ENCODE data around the gene PHF21A. TPM values are rescaled to one million over a fixed set of nuclear protein-coding genes. Genes with fewer than 3 reads are reported as not detected.

Gene PHF21A
- total RNA-seq = 3.4 and 6.1 TPM in 2 replicates

DNA sequence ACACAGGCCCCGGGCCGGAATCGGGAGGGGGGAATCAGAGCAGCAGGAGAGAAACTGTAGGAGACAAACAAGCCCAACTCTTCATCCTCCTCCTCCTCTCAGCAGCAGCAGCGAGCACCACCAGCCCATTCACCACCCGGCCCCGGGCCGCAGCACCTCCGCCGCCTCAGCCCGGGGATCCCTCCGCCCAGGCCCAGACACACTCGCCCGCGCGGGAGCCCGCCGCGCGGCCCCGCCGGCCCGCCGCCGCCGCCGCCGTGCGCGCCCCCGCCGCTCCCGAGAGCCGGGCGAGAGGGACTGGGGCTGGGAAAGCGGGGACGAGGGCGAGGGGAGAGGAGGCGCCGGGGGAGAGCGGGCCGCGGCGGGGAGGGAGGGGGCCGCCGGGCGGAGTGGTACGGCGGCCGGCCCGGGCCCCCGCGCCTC, at the start of gene PHF21A:
TSS of gene PHF21A (minus strand) at position 154 of the 423 bp plus-strand sequence. CDS start 37,235 bp downstream, outside the sequence.
- TF ChIP-seq, protein P1, sequence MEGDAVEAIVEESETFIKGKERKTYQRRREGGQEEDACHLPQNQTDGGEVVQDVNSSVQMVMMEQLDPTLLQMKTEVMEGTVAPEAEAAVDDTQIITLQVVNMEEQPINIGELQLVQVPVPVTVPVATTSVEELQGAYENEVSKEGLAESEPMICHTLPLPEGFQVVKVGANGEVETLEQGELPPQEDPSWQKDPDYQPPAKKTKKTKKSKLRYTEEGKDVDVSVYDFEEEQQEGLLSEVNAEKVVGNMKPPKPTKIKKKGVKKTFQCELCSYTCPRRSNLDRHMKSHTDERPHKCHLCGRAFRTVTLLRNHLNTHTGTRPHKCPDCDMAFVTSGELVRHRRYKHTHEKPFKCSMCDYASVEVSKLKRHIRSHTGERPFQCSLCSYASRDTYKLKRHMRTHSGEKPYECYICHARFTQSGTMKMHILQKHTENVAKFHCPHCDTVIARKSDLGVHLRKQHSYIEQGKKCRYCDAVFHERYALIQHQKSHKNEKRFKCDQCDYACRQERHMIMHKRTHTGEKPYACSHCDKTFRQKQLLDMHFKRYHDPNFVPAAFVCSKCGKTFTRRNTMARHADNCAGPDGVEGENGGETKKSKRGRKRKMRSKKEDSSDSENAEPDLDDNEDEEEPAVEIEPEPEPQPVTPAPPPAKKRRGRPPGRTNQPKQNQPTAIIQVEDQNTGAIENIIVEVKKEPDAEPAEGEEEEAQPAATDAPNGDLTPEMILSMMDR (IDR thresholded peaks at IDR 0.05; ENCODE audit: insufficient read depth, low read length, severe bottlenecking) = no peak
- Histone ChIP-seq H3K36me3 (ENCODE audit: control insufficient read depth, insufficient read depth, low read length) (no peaks in the 10 kb centered on the region), H3K27me3 (ENCODE audit: control insufficient read depth, insufficient read depth, low read length) (no peaks in the 10 kb centered on the region), H3K4me3 (ENCODE audit: low read depth, low read length) (peak within 1 kb of the TSS; percentile 70)
- DNase-seq (ENCODE audit: low read depth) (peak; percentile 63), FAIRE-seq (no peak)

DNA sequence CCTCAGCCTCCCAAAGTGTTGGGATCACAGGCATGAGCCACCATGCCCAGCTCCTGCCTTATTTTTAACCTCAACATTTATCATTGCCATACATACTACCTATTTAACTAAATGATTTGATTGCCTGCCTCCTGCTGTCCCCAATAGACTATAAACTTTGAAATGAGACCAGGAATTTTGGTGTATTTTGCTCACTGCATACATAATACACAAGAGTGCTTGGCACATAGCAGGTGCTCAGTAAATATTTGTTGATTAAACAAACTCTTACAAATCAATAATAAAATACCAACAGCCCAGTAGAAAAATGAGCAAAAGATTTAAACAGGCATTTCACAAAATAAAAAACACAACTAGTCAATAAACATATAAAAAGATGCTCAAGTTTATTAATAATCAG, 49.5 kb upstream of the PHF21A start:
- Histone ChIP-seq H3K4me3 (ENCODE audit: low read depth, low read length) (no peak overlapping the region), H3K36me3 (ENCODE audit: control insufficient read depth, insufficient read depth, low read length) (no peaks in the 10 kb centered on the region), H3K27me3 (ENCODE audit: control insufficient read depth, insufficient read depth, low read length) (peaks cover 5% of the 10 kb centered on the region)
- TF ChIP-seq, protein P1 (IDR thresholded peaks at IDR 0.05; ENCODE audit: insufficient read depth, low read length, severe bottlenecking) = no peak
- DNase-seq (ENCODE audit: low read depth) (no peak), FAIRE-seq (no peak)

DNA sequence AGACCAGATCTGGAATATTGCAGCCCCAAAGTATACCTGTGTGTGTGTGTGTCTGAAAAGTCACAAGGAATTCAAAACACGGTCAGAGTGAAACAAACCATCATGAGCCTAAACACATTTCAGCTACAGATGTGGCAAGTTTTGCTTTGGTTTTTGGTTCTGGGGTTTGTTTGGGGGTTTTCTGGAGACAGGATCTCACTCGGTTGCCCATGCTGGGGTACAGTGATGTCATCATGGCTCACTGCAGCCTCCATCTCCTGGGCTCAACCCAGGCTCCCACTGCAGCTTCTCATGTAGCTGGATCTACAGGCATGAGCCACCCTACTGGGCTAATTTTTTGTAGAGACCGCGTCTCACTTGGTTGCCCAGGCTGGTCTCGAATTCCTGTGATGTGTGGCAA, 41.4 kb upstream of the PHF21A start:
- no peak for DNase-seq (ENCODE audit: low read depth)
- no peaks in the 10 kb centered on the region for H3K36me3 ChIP-seq (ENCODE audit: control insufficient read depth, insufficient read depth, low read length)
- peaks cover 21% of the 10 kb centered on the region for H3K27me3 ChIP-seq (ENCODE audit: control insufficient read depth, insufficient read depth, low read length)
- TF ChIP-seq, protein P1 (IDR thresholded peaks at IDR 0.05; ENCODE audit: insufficient read depth, low read length, severe bottlenecking) = no peak
- no peak for FAIRE-seq
- no peak overlapping the region for H3K4me3 ChIP-seq (ENCODE audit: low read depth, low read length)

DNA sequence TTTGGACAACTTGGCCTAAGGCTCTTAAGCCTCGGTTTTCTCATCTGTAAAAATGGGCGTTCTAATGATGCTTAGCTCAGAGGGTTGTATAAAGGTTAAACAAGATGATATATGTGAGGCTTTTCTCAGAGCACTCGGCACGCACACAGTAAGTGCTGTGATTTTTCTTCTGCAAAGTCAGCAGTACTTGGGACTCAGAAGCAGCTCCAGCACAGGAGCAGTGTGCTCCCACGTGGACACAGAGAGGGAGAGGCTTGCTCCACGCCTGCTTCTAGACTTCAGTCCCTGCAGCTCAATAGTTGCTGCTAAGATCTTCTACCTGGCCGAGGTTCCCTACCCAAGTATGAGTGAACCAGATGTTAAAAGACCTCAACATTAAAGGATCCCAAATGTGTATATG, 39.9 kb upstream of the PHF21A start:
- Histone ChIP-seq H3K27me3 (ENCODE audit: control insufficient read depth, insufficient read depth, low read length) (peaks cover 23% of the 10 kb centered on the region), H3K4me3 (ENCODE audit: low read depth, low read length) (no peak overlapping the region), H3K36me3 (ENCODE audit: control insufficient read depth, insufficient read depth, low read length) (no peaks in the 10 kb centered on the region)
- TF ChIP-seq, protein P1 (IDR thresholded peaks at IDR 0.05; ENCODE audit: insufficient read depth, low read length, severe bottlenecking) = no peak
- FAIRE-seq (no peak), DNase-seq (ENCODE audit: low read depth) (no peak)

DNA sequence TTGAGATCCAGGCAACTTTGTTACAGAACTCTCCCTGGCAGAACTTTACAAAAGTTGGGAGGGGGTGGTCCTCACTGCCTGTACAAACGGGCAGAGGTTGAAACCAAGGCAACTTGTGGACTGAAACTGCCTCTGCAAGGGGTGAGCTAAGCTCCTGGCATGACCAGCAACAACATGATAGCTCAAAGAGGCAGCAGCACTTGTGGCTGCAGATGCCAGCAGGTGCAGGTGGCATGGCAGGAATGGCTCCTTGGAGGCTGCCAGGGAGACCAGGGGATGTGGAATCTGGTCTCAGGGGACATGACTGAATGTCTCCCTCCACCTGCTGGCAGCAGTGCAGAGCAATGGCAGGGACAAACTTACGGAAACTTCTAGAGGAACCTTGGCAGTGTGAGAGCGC, 38.8 kb upstream of the PHF21A start:
- TF ChIP-seq, protein P1 (IDR thresholded peaks at IDR 0.05; ENCODE audit: insufficient read depth, low read length, severe bottlenecking) = peak; percentile 12
- FAIRE-seq (no peak), DNase-seq (ENCODE audit: low read depth) (peak; percentile 43)
- no peak overlapping the region for H3K4me3 ChIP-seq (ENCODE audit: low read depth, low read length)
- no peaks in the 10 kb centered on the region for H3K36me3 ChIP-seq (ENCODE audit: control insufficient read depth, insufficient read depth, low read length)
- H3K27me3 ChIP-seq (ENCODE audit: control insufficient read depth, insufficient read depth, low read length) = peaks cover 18% of the 10 kb centered on the region

DNA sequence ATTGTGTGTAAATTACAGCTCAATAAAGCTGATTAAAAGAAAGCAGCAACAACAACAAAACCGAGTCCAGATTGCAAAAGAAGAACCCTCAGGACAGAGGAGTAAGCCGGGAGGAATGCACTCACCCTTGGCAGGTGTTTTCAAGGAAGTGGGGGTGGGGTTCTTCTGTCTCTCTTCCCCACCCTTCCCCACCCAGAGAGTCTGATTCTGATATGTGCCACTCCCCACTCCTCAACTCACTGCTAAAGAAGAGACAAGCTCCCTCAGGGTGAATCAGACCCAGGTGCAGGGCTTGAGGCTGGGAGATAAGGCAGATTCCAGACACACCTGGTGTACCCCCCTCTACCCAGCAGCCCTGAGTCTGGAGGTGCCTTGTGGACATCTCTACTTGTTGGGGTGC, 38.4 kb upstream of the PHF21A start:
- no peaks in the 10 kb centered on the region for H3K36me3 ChIP-seq (ENCODE audit: control insufficient read depth, insufficient read depth, low read length)
- peaks cover 18% of the 10 kb centered on the region for H3K27me3 ChIP-seq (ENCODE audit: control insufficient read depth, insufficient read depth, low read length)
- TF ChIP-seq, protein P1 (IDR thresholded peaks at IDR 0.05; ENCODE audit: insufficient read depth, low read length, severe bottlenecking) = no peak
- DNase-seq (ENCODE audit: low read depth) (peak; percentile 84), FAIRE-seq (no peak)
- no peak overlapping the region for H3K4me3 ChIP-seq (ENCODE audit: low read depth, low read length)

Data from bronchial epithelial cell (primary cell).